Smooth muscle cell (in vitro differentiated cells): ENCODE measurements around the gene NEU4. TPM values are rescaled to one million over a fixed set of nuclear protein-coding genes. Genes with fewer than 3 reads are reported as not detected.
"Not testable (repeated sequence)": the region's sequence is repeated elsewhere in the genome, so short reads cannot be mapped to it uniquely, and the experiment has no call there.

Experiments
- DNase-seq: peaks from one replicate; lab custom pipeline; 2025; ENCODE audit not compliant: unreplicated experiment; lab: John Stamatoyannopoulos, UW
- H2AFZ ChIP-seq: fragments of 200-600 bp; sonication (generic); 2 replicates; pipeline ENCODE4 v1.6.0; 2016; ENCODE audit warnings: antibody characterized with exemption, low read depth, mild to moderate bottlenecking
- H3F3A ChIP-seq: fragments of 200-600 bp; sonication (generic); 2 replicates; pipeline ENCODE4 v1.6.0; 2017; ENCODE audit warnings: antibody characterized with exemption, low read depth
- H3K27ac ChIP-seq: fragments of 200-600 bp; sonication (generic); 2 replicates; pipeline ENCODE4 v1.5.1; 2016; ENCODE audit warnings: low read depth, mild to moderate bottlenecking
- H3K27me3 ChIP-seq: fragments of 200-600 bp; sonication (generic); 2 replicates; pipeline ENCODE4 v1.6.1; 2016; ENCODE audit warnings: low read depth, mild to moderate bottlenecking
- H3K36me3 ChIP-seq: fragments of 200-600 bp; sonication (generic); 2 replicates; pipeline ENCODE4 v1.5.1; 2016; ENCODE audit warnings: low read depth
- H3K4me1 ChIP-seq: fragments of 200-600 bp; sonication (generic); 2 replicates; pipeline ENCODE4 v1.5.1; 2016; ENCODE audit warnings: low read depth
- H3K4me2 ChIP-seq: fragments of 200-600 bp; sonication (generic); 2 replicates; pipeline ENCODE4 v1.6.0; 2016; ENCODE audit warnings: mild to moderate bottlenecking
- H3K4me3 ChIP-seq: fragments of 200-600 bp; sonication (generic); 2 replicates; pipeline ENCODE4 v1.5.1; 2016; ENCODE audit warnings: mild to moderate bottlenecking
- H3K79me2 ChIP-seq: fragments of 200-600 bp; sonication (generic); 2 replicates; pipeline ENCODE4 v1.6.0; 2016; ENCODE audit warnings: low read depth, mild to moderate bottlenecking
- H3K9ac ChIP-seq: fragments of 200-600 bp; sonication (generic); 2 replicates; pipeline ENCODE4 v1.6.0; 2016; ENCODE audit warnings: low read depth
- H3K9me3 ChIP-seq: fragments of 200-600 bp; sonication (generic); replicated peaks from 2 replicates; pipeline ENCODE4 v1.5.1; 2016; ENCODE audit warnings: low read depth
- H4K20me1 ChIP-seq: fragments of 200-600 bp; sonication (generic); 2 replicates; pipeline ENCODE4 v1.6.0; 2016; ENCODE audit warnings: low read depth
- whole genome bisulfite sequencing: methylation state at CpG from one replicate; pipeline ENCODE4 v1.1.7; 2016; ENCODE audit warnings: low lambda C conversion rate; 5-methylcytosine and 5-hydroxymethylcytosine counted together
- polyA plus RNA-seq: library from polyadenylated mRNA; unstranded; fragments of >200 nt; fragmentation: Nextera tagmentation; extraction: Ambion mirVana; gene quantifications from 2 replicates; pipeline ENCODE4 v1.2.1, GENCODE V29; 2016
- total RNA-seq: library from RNA; depleted of rRNA; stranded (reverse); fragments of >200 nt; gene quantifications from 2 replicates; pipeline ENCODE4 v1.2.3, GENCODE V29; 2014
- TF ChIP-seq, protein P1 (sequence below): fragments of 200-600 bp; sonication (generic); IDR thresholded peaks from 2 replicates; pipeline ENCODE4 v1.5.1; 2017; ENCODE audit warnings: borderline replicate concordance, mild to moderate bottlenecking, antibody characterized with exemption; ENCODE audit not compliant: insufficient read depth, poor library complexity, severe bottlenecking

The NEU4 gene
- total and polyA plus RNA-seq, 2 experiments from 2014 or later = 0.10 TPM; not detected in 1

DNA sequence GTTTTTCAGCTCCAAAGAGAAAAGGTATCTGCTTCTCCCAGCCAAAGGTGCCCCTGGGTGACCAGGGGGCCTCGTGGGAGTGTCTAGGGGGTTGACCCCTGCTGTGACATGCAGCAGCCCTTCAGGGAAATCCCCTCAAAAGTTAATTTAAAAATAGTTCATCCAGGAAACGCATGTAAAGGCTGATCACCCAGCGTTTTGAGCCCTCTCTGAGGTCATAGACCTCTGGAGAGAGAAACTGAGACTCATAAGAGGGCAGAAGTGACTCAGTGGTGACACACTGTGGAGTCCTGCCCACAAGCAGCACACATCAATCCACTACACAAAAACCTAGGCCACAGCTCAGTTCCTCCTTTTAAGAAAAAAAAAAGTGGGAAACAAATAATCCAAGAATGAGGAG is 20.4 kb upstream of the NEU4 start:
- DNase-seq = no peak
- Histone ChIP-seq H3K4me1 (no peaks in the 10 kb centered on the region), H3K27me3 (no peaks in the 10 kb centered on the region), H3K27ac (no peak overlapping the region), H2AFZ (no peak overlapping the region), H3K4me3 (no peak overlapping the region), H3K79me2 (no peaks in the 10 kb centered on the region), H3K36me3 (no peaks in the 10 kb centered on the region), H3K9me3 (no peaks in the 10 kb centered on the region), H3K9ac (no peak overlapping the region), H3K4me2 (no peak overlapping the region), H4K20me1 (no peaks in the 10 kb centered on the region), H3F3A (no peaks in the 10 kb centered on the region)
- TF ChIP-seq, protein P1, sequence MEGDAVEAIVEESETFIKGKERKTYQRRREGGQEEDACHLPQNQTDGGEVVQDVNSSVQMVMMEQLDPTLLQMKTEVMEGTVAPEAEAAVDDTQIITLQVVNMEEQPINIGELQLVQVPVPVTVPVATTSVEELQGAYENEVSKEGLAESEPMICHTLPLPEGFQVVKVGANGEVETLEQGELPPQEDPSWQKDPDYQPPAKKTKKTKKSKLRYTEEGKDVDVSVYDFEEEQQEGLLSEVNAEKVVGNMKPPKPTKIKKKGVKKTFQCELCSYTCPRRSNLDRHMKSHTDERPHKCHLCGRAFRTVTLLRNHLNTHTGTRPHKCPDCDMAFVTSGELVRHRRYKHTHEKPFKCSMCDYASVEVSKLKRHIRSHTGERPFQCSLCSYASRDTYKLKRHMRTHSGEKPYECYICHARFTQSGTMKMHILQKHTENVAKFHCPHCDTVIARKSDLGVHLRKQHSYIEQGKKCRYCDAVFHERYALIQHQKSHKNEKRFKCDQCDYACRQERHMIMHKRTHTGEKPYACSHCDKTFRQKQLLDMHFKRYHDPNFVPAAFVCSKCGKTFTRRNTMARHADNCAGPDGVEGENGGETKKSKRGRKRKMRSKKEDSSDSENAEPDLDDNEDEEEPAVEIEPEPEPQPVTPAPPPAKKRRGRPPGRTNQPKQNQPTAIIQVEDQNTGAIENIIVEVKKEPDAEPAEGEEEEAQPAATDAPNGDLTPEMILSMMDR = no peak
- WGBS = 66% methylated on average over 3 of the region's 3 CpGs

DNA sequence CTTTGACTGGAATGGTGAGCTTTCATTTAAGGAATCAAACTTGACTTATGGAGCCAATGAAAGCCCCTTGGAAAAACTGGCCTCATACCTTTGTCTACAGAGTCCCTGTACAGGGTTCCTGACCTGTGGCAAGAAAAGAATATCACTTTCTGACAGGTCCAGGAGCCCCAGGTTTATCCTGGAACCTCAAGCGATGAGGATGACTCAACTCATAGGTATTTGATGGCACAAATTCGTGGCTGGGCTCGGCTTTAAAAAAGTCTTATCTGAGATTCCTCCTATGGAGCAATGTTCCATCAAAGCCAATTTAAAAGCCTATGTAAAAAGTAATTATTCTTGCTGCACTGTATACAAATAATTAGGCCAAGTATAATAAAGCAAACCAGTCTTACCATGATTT is 17.6 kb upstream of the NEU4 start:
- not testable (repeated sequence) for H3K9ac ChIP-seq, H3K36me3 ChIP-seq, H3F3A ChIP-seq, DNase-seq, H3K4me3 ChIP-seq, H3K27ac ChIP-seq, H3K9me3 ChIP-seq, H3K4me1 ChIP-seq, H2AFZ ChIP-seq, H4K20me1 ChIP-seq, H3K4me2 ChIP-seq, H3K27me3 ChIP-seq, H3K79me2 ChIP-seq
- WGBS = 75% methylated on average over 3 of the region's 3 CpGs

DNA sequence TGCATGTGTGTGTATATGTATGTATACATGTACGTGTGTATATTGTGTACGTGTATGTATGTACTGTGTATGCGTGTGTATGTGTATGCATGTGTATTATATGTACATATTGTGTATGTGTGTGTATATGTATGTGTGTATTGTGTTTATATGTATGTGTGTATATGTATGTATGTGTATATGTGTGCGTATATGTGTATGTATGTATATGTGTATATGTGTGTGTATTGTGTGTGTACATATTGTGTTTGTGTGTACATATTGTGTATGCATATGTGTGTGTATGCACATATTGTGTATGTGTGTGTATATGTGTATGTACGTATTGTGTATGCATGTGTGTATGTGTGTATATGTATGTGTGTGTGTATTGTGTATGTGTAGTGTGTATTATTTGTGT is 15.6 kb upstream of the NEU4 start:
- H3K27me3 ChIP-seq = no peaks in the 10 kb centered on the region
- no peak overlapping the region for H3K4me2 ChIP-seq
- no peak overlapping the region for H2AFZ ChIP-seq
- no peaks in the 10 kb centered on the region for H3K4me1 ChIP-seq
- no peak for DNase-seq
- no peaks in the 10 kb centered on the region for H3K36me3 ChIP-seq
- H3K9me3 ChIP-seq = no peaks in the 10 kb centered on the region
- WGBS = 93% methylated on average over 5 of the region's 5 CpGs
- TF ChIP-seq, protein P1 = no peak
- no peak overlapping the region for H3K27ac ChIP-seq
- H3F3A ChIP-seq = no peaks in the 10 kb centered on the region
- H4K20me1 ChIP-seq = no peaks in the 10 kb centered on the region
- no peak overlapping the region for H3K9ac ChIP-seq
- H3K79me2 ChIP-seq = no peaks in the 10 kb centered on the region
- no peak overlapping the region for H3K4me3 ChIP-seq

DNA sequence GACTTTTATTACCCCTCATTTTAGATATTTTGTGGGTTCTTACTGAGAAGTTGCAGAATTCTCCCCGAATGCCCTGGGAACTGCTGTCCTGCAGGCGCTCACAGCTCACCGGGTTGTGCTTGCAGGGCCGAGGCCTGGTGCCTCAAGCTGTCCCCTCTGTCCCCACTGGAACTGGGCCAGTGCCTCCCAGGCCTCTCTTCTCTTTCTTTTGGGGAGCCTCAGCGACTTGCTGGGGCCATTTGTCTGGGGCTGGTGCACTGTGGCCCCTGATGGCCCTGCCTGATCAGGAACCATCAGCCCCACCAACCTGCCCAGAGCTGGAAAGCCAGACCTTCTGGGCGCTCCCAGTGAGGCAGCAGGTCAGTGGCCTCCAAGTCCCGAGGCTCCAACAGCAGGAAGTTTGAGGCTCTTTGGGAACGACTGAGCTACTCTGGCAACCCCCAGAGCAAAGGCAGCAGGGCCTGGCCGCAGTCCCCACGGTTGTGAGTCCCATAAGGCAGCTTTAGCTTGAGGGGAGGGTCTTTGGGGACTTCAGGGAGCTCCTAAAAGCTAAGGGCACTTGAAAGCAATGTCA is 14.7 kb upstream of the NEU4 start:
- no peak for DNase-seq
- Histone ChIP-seq H2AFZ (no peak overlapping the region), H3K36me3 (no peaks in the 10 kb centered on the region), H3K4me1 (no peaks in the 10 kb centered on the region), H3K79me2 (no peaks in the 10 kb centered on the region), H4K20me1 (no peaks in the 10 kb centered on the region), H3K9ac (no peak overlapping the region), H3F3A (no peaks in the 10 kb centered on the region), H3K27me3 (no peaks in the 10 kb centered on the region), H3K27ac (no peak overlapping the region), H3K4me2 (no peak overlapping the region), H3K4me3 (no peak overlapping the region), H3K9me3 (no peaks in the 10 kb centered on the region)
- WGBS = 94% methylated on average over 10 of the region's 10 CpGs
- TF ChIP-seq, protein P1 = no peak
